Stimulated activated CD4-positive, alpha-beta T cell treated with anti-CD3 and anti-CD28 coated beads, Interleukin-15, amount 100 ng/mL, for 48 hours (primary cell): ENCODE data around the gene CHST8.

Experiments used
- DNase-seq, 2 donors: peaks; one replicate each; pipeline ENCODE4 v3.0.0-alpha.2; 2020; ENCODE audit warnings: low read depth in 2 of 2

CHST8 gene

GRCh38 chr19:33736787-33737186 lies 115.0 kb downstream of the CHST8 start:
- DNase-seq = no peak

- DNase-seq = no peak
Measured at GRCh38 chr19:33737681-33738371, 116.1 kb downstream of the CHST8 start.

GRCh38 chr19:33740811-33741396 lies 119.2 kb downstream of the CHST8 start:
- DNase-seq = no peak

GRCh38 chr19:33745297-33745696 lies 123.5 kb downstream of the CHST8 start:
- DNase-seq = no peak

- DNase-seq = no peak
Measured at GRCh38 chr19:33746159-33746558, 124.4 kb downstream of the CHST8 start.

- no peak for DNase-seq
Measured at GRCh38 chr19:33747273-33747672, 125.5 kb downstream of the CHST8 start.

GRCh38 chr19:33748231-33748630 lies 126.5 kb downstream of the CHST8 start:
- no peak for DNase-seq

GRCh38 chr19:33749016-33749415 lies 127.3 kb downstream of the CHST8 start:
- no peak for DNase-seq

GRCh38 chr19:33749619-33750175 lies 127.9 kb downstream of the CHST8 start:
- DNase-seq = no peak

GRCh38 chr19:33750587-33751435 lies 129.1 kb downstream of the CHST8 start:
- DNase-seq = no peak

GRCh38 chr19:33751436-33751770 lies 129.7 kb downstream of the CHST8 start:
- DNase-seq = no peak

GRCh38 chr19:33752018-33752800 lies 130.5 kb downstream of the CHST8 start:
- no peak for DNase-seq

GRCh38 chr19:33752945-33753344 lies 131.2 kb downstream of the CHST8 start:
- no peak for DNase-seq

GRCh38 chr19:33754361-33754760 lies 132.6 kb downstream of the CHST8 start:
- DNase-seq = no peak

- DNase-seq = no peak
Measured at GRCh38 chr19:33755099-33756035, 133.6 kb downstream of the CHST8 start.

GRCh38 chr19:33756177-33756576 lies 134.4 kb downstream of the CHST8 start:
- DNase-seq = no peak

- no peak for DNase-seq
Measured at GRCh38 chr19:33758541-33759013, 136.8 kb downstream of the CHST8 start.

GRCh38 chr19:33759356-33759755 lies 137.6 kb downstream of the CHST8 start:
- DNase-seq = no peak

- no peak for DNase-seq
Measured at GRCh38 chr19:33763633-33764371, 142.0 kb downstream of the CHST8 start.

- no peak for DNase-seq
Measured at GRCh38 chr19:33766623-33767022, 144.9 kb downstream of the CHST8 start.
